K562 (cell line): Measurements from ENCODE around the gene CLEC6A. TPM values are rescaled to one million over a fixed set of nuclear protein-coding genes. Genes with fewer than 3 reads are reported as not detected.

Source experiments
- ATAC-seq: fragments of 200-7000 bp; cut with Tn5 transposase; 3 replicates; pipeline ENCODE4 v1.9.1; 2020; ENCODE audit warnings: moderate library complexity
- BruUV-seq: library from RNA; stranded (reverse); fragments of 400-500 nt; replicated peaks from 2 replicates; lab custom pipeline; 2021; lab: Mats Ljungman, UMichigan
- CTCF ChIA-PET: fragments of 300-600 bp; formaldehyde crosslinking; extraction: SDS; loops from one replicate; lab custom pipeline; 2021; ENCODE audit warnings: low intra/inter-chr PET ratio; lab: Yijun Ruan, JAX
- POLR2A ChIA-PET: fragments of 300-600, 350-650 bp; sonication (Branson Sonifier 250); formaldehyde crosslinking; extraction: SDS; loops from one replicate; lab custom pipeline; 2021; ENCODE audit warnings: antibody characterized with exemption, inconsistent platforms; lab: Yijun Ruan, JAX
- DNase-seq, 4 experiments: peaks; one replicate each; pipeline versions ENCODE4 v3.0.0 to v3.0.0-alpha.2; 2011 to 2018; ENCODE audit warnings: low spot score in 3 of 4, mixed read lengths in 3 of 4; ENCODE audit errors: extremely low read depth in 1 of 4
- FAIRE-seq: peaks from 2 replicates; lab custom pipeline; 2011; peaks lifted over from hg19 to GRCh38; lab: Jason Lieb, UNC
- H2AFZ ChIP-seq: 2 replicates; pipeline ENCODE4 v1.6.0; 2011; ENCODE audit warnings: low read depth, low read length, control low read depth, inconsistent platforms
- H3K27ac ChIP-seq: fragments of 200-600 bp; 3 replicates; pipeline ENCODE4 v1.8.0; 2011; ENCODE audit warnings: low read depth, mild to moderate bottlenecking, control low read depth, inconsistent platforms, low read length, moderate library complexity, mixed read lengths; ENCODE audit errors: extremely low read depth
- H3K27me3 ChIP-seq, 2 experiments: fragments of 300-600 bp in 1 of 2; 2 replicates in 1 of 2; 3 replicates in 1 of 2; pipeline versions ENCODE4 v1.6.0 to v1.8.0; 2011; ENCODE audit warnings: inconsistent platforms in 2 of 2, low read length in 2 of 2, mild to moderate bottlenecking in 1 of 2, mixed read lengths in 1 of 2, moderate library complexity in 1 of 2; ENCODE audit not compliant: control insufficient read depth in 2 of 2, insufficient read depth in 2 of 2
- H3K36me3 ChIP-seq: fragments of 300-600 bp; 3 replicates; pipeline ENCODE4 v1.8.0; 2011; ENCODE audit warnings: mild to moderate bottlenecking, low read length, inconsistent platforms; ENCODE audit not compliant: control insufficient read depth, insufficient read depth
- H3K4me1 ChIP-seq, 2 experiments: fragments of 200-600 bp in 1 of 2; replicated peaks in 1 of 2; 2 replicates in 1 of 2; 3 replicates in 1 of 2; pipeline versions ENCODE4 v1.5.1 to v1.8.0; 2011; ENCODE audit warnings: inconsistent platforms in 2 of 2, low read length in 2 of 2, mild to moderate bottlenecking in 1 of 2, mixed read lengths in 1 of 2, moderate library complexity in 1 of 2; ENCODE audit not compliant: control insufficient read depth in 2 of 2, insufficient read depth in 2 of 2
- H3K4me2 ChIP-seq: 2 replicates; pipeline ENCODE4 v1.6.1; 2011; ENCODE audit warnings: low read length, control low read depth, inconsistent platforms, mixed read lengths; ENCODE audit not compliant: insufficient read depth
- H3K4me3 ChIP-seq: fragments of 200-600 bp; sonication (generic), shearing (Covaris generic); 2 replicates; pipeline ENCODE4 v1.5.1; 2016; ENCODE audit warnings: control low read depth, inconsistent platforms
- H3K79me2 ChIP-seq: fragments of 200-600 bp; 3 replicates; pipeline ENCODE4 v1.8.0; 2011; ENCODE audit warnings: low read length, inconsistent platforms; ENCODE audit not compliant: control insufficient read depth, insufficient read depth
- H3K9ac ChIP-seq, 2 experiments: 2 replicates each; pipeline versions ENCODE4 v1.6.0 to v1.6.1; 2011; ENCODE audit warnings: low read depth in 2 of 2, low read length in 2 of 2, control low read depth in 1 of 2, inconsistent platforms in 1 of 2, mild to moderate bottlenecking in 1 of 2, mixed read lengths in 1 of 2; ENCODE audit not compliant: insufficient read depth in 1 of 2
- H3K9me1 ChIP-seq: one replicate; pipeline ENCODE4 v1.6.0; 2011; ENCODE audit warnings: inconsistent platforms, mild to moderate bottlenecking, low read length, moderate library complexity; ENCODE audit not compliant: control insufficient read depth, insufficient read depth
- H3K9me3 ChIP-seq: replicated peaks from 2 replicates; pipeline ENCODE4 v1.5.1; 2011; ENCODE audit warnings: low read depth, low read length, inconsistent platforms; ENCODE audit not compliant: control insufficient read depth, insufficient read depth
- H4K20me1 ChIP-seq: replicated peaks from 2 replicates; pipeline ENCODE4 v1.6.1; 2011; ENCODE audit warnings: low read length, inconsistent platforms, mixed read lengths; ENCODE audit not compliant: control insufficient read depth, insufficient read depth
- CAMTA2 ChIP-seq: fragments of 250-450 bp; sonication (Bioruptor Pico); conservative IDR thresholded peaks from 2 replicates; pipeline ENCODE4 v1.5.1; 2022
- L3MBTL2 ChIP-seq: fragments of 450-650 bp; IDR thresholded peaks from 2 replicates; pipeline ENCODE4 v1.6.1; 2016; ENCODE audit warnings: mild to moderate bottlenecking, moderate library complexity
- RUNX1 ChIP-seq: sonication (generic); IDR thresholded peaks from 2 replicates; pipeline ENCODE4 v1.6.1; 2016; ENCODE audit warnings: antibody characterized with exemption, low read depth
- TEAD1 ChIP-seq, 2 experiments: fragments of 450-650 bp in 1 of 2; sonication (generic) in 1 of 2; formaldehyde crosslinking; IDR thresholded peaks; 2 replicates each; pipeline versions ENCODE4 v1.4.0 to v1.8.0; 2020 to 2022; ENCODE audit warnings: mild to moderate bottlenecking in 2 of 2, missing genetic modification reagents in 1 of 2
- ZNF143 ChIP-seq: sonication (generic); formaldehyde crosslinking; IDR thresholded peaks from 2 replicates; pipeline ENCODE4 v1.9.0; 2022; ENCODE audit warnings: mild to moderate bottlenecking, missing genetic modification reagents
- ZNF57 ChIP-seq: fragments of 450-650 bp; formaldehyde crosslinking; IDR thresholded peaks from 2 replicates; pipeline ENCODE4 v1.4.0; 2020; ENCODE audit warnings: mild to moderate bottlenecking, moderate library complexity
- WGBS: fragments of 100-300 bp; shearing (Covaris generic); methylation state at CpG from one replicate; pipeline ENCODE4 v1.1.6; 2016; ENCODE audit warnings: low coverage, mixed read lengths; ENCODE audit not compliant: insufficient coverage; ENCODE audit errors: missing lambda C conversion rate; 5-methylcytosine and 5-hydroxymethylcytosine counted together
- in situ Hi-C: fragments of 300-500 bp; cut with MboI; formaldehyde crosslinking; loops from 4 replicates; pipeline ENCODE4 v1.15.0; 2018; ENCODE audit warnings: inconsistent platforms, mixed read lengths
- intact Hi-C: fragments of 100-400 bp; cut with micrococcal nuclease; formaldehyde crosslinking; loops from 2 replicates; pipeline ENCODE4 v1.14.2; 2022
- polyA plus RNA-seq, 8 experiments: library from polyadenylated mRNA; depleted of rRNA in 4 of 8; stranded (reverse) in 5 of 8; unstranded in 3 of 8; fragments of >200 nt; fragmentation: Nextera tagmentation in 2 of 8; fragmentation: Illumina TruSeq in 1 of 8; extraction: Ambion mirVana in 2 of 8; extraction: Trizol in 1 of 8; gene quantifications; 2 replicates each; pipeline versions ENCODE4 v1.2.1 to v1.2.3, GENCODE V29; 2011 to 2014; ENCODE audit warnings: inconsistent platforms in 1 of 8, missing spikeins in 1 of 8
- total RNA-seq, 7 experiments: library from RNA; depleted of rRNA in 6 of 7; stranded (reverse); fragments of >200 nt in 6 of 7; fragmentation: Illumina TruSeq in 2 of 7; extraction: Trizol in 2 of 7; gene quantifications; 2 replicates each; pipeline versions ENCODE4 v1.2.1 to v1.2.3, GENCODE V29; 2011 to 2021; ENCODE audit warnings: low replicate concordance in 1 of 7
- TF ChIP-seq, protein P1 (sequence below): fragments of 250-450 bp; sonication (Bioruptor Pico); IDR thresholded peaks from 2 replicates; pipeline ENCODE4 v1.8.0; 2021; ENCODE audit warnings: moderate library complexity, mild to moderate bottlenecking, inconsistent platforms
- TF ChIP-seq, protein P2 (sequence below): sonication (generic); formaldehyde crosslinking; IDR thresholded peaks from 2 replicates; pipeline ENCODE4 v1.8.1; 2022; ENCODE audit warnings: missing genetic modification reagents
- TF ChIP-seq, protein P3 (sequence below): fragments of 450-650 bp; IDR thresholded peaks from 2 replicates; pipeline ENCODE4 v1.7.0; 2016; ENCODE audit warnings: borderline replicate concordance

Gene CLEC6A
- total and polyA plus RNA-seq, 9 of the 15 experiments (the other 6 are each of a cell fraction or from before 2014, with no cell fraction given) = not detected

DNA sequence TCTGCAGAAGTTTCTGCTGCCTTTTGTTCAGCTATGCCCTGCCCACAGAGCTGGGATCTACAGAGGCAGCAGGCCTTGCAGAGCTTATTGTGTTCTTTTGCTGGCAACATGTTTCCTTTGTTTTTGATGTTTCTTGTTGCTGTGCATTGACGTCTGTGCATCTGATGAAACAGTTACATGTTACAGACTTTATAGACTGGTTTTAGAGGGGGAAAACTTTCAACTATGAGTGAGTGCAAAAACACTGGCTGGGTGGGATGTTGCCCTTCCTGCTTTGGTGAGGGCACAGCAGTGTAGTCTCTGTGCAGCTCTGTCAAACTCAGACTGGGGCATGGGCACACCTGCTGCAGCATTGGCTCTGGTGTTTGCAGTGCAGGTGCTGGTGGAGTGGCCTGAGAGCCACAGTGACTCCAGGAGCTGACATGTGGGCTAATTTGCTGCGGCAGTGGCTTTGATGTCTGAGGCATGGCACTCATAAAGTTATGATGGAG, 26.9 kb downstream of the CLEC6A start:
- ATAC-seq (no peak), FAIRE-seq (no peak), DNase-seq (no peak)
- H3K9me1 ChIP-seq = no peaks in the 10 kb centered on the region
- H3K9ac ChIP-seq = no peak overlapping the region; a peak in 1 of 4 replicates
- no peaks in the 10 kb centered on the region; a peak in 1 of 5 replicates for H3K27me3 ChIP-seq
- no peaks in the 10 kb centered on the region for H4K20me1 ChIP-seq
- no peak overlapping the region for H3K27ac ChIP-seq
- no peaks in the 10 kb centered on the region for H3K9me3 ChIP-seq
- H2AFZ ChIP-seq = no peak overlapping the region
- no peaks in the 10 kb centered on the region for H3K79me2 ChIP-seq
- ChIA-PET CTCF (no interaction called here), POLR2A (no interaction called here)
- no peak overlapping the region for H3K4me2 ChIP-seq
- 0% methylated on average over 2 of the region's 2 CpGs for WGBS
- intact Hi-C loops (no loop called here), in situ Hi-C loops (no loop called here)
- no peak overlapping the region for H3K4me3 ChIP-seq
- no peaks in the 10 kb centered on the region for H3K36me3 ChIP-seq
- TF ChIP-seq ZNF57 (CRISPR knock-in tag) = no peak
- no peaks in the 10 kb centered on the region for H3K4me1 ChIP-seq
- BruUV-seq = no TSS peak

DNA sequence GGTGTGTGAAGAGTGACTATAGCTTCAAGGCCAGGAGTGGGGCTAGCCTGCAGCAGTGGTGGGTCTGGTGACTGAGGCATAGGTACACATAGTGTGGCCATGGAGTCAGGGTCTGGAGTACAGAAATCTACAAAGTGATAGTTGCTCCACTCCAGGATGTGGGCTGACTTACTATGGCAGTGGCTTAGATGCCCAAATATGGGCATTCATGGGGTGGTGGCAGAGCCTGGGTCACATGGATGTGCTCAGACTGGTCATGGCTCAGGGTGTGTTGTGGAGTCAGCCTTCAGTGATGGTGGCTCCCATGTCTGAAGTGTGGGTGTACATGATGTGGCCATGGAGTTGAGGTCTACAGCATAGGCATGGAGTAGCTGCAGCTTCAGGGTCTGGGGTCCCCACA, 27.3 kb downstream of the CLEC6A start:
- BruUV-seq = no TSS peak
- CTCF ChIA-PET = no interaction called here
- no peak for TF ChIP-seq TEAD1 (CRISPR knock-in tag; IDR thresholded peaks at IDR 0.05)
- TF ChIP-seq, protein P1, sequence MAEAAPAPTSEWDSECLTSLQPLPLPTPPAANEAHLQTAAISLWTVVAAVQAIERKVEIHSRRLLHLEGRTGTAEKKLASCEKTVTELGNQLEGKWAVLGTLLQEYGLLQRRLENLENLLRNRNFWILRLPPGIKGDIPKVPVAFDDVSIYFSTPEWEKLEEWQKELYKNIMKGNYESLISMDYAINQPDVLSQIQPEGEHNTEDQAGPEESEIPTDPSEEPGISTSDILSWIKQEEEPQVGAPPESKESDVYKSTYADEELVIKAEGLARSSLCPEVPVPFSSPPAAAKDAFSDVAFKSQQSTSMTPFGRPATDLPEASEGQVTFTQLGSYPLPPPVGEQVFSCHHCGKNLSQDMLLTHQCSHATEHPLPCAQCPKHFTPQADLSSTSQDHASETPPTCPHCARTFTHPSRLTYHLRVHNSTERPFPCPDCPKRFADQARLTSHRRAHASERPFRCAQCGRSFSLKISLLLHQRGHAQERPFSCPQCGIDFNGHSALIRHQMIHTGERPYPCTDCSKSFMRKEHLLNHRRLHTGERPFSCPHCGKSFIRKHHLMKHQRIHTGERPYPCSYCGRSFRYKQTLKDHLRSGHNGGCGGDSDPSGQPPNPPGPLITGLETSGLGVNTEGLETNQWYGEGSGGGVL (CRISPR knock-in tag) = no peak
- TF ChIP-seq L3MBTL2 = no peak
- TF ChIP-seq CAMTA2 (CRISPR knock-in tag) = no peak
- TF ChIP-seq, protein P2, sequence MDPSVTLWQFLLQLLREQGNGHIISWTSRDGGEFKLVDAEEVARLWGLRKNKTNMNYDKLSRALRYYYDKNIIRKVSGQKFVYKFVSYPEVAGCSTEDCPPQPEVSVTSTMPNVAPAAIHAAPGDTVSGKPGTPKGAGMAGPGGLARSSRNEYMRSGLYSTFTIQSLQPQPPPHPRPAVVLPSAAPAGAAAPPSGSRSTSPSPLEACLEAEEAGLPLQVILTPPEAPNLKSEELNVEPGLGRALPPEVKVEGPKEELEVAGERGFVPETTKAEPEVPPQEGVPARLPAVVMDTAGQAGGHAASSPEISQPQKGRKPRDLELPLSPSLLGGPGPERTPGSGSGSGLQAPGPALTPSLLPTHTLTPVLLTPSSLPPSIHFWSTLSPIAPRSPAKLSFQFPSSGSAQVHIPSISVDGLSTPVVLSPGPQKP (CRISPR knock-in tag) = no peak
- no peak for TF ChIP-seq RUNX1
- TF ChIP-seq, protein P3, sequence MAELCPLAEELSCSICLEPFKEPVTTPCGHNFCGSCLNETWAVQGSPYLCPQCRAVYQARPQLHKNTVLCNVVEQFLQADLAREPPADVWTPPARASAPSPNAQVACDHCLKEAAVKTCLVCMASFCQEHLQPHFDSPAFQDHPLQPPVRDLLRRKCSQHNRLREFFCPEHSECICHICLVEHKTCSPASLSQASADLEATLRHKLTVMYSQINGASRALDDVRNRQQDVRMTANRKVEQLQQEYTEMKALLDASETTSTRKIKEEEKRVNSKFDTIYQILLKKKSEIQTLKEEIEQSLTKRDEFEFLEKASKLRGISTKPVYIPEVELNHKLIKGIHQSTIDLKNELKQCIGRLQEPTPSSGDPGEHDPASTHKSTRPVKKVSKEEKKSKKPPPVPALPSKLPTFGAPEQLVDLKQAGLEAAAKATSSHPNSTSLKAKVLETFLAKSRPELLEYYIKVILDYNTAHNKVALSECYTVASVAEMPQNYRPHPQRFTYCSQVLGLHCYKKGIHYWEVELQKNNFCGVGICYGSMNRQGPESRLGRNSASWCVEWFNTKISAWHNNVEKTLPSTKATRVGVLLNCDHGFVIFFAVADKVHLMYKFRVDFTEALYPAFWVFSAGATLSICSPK = no peak
- TF ChIP-seq ZNF143 (CRISPR knock-in tag) = no peak

More for the DNA sequence above, 27.3 kb downstream of the CLEC6A start:
- POLR2A ChIA-PET = no interaction called here
- in situ Hi-C loops = no loop called here
- H3K36me3 ChIP-seq = no peaks in the 10 kb centered on the region
- no peaks in the 10 kb centered on the region for H3K79me2 ChIP-seq
- H3K9me3 ChIP-seq = no peaks in the 10 kb centered on the region
- no peak overlapping the region for H3K4me3 ChIP-seq
- FAIRE-seq (no peak), ATAC-seq (no peak), DNase-seq (no peak)
- no peaks in the 10 kb centered on the region for H4K20me1 ChIP-seq
- H3K4me2 ChIP-seq = no peak overlapping the region
- intact Hi-C loops = no loop called here
- H3K4me1 ChIP-seq = no peaks in the 10 kb centered on the region
- no peak overlapping the region for H2AFZ ChIP-seq
- no peak overlapping the region for H3K27ac ChIP-seq
- H3K27me3 ChIP-seq = no peaks in the 10 kb centered on the region; a peak in 1 of 5 replicates
- H3K9ac ChIP-seq = no peak overlapping the region; a peak in 1 of 4 replicates
- no peaks in the 10 kb centered on the region for H3K9me1 ChIP-seq
